HK-2 (cell line): ENCODE measurements around the gene ZKSCAN7.
"Not testable (repeated sequence)": the region's sequence is repeated elsewhere in the genome, so short reads cannot be mapped to it uniquely, and the experiment has no call there.

Experiments
- DNase-seq: peaks from one replicate; pipeline ENCODE4 v3.0.0-alpha.2; 2018; ENCODE audit not compliant: unreplicated experiment

Gene ZKSCAN7

GRCh38 chr3:44554626-44555592 lies at the start of gene ZKSCAN7:
TSS of gene ZKSCAN7 (plus strand) at chr3:44555193. CDS start at chr3:44557048, 1,855 bp downstream.
- DNase-seq = peak; percentile 14

GRCh38 chr3:44506556-44506955 lies 48.4 kb upstream of the ZKSCAN7 start:
- DNase-seq = no peak

- no peak for DNase-seq
Observed at GRCh38 chr3:44506961-44507360, 48.0 kb upstream of the ZKSCAN7 start.

GRCh38 chr3:44509393-44509921 lies 45.5 kb upstream of the ZKSCAN7 start:
- DNase-seq = no peak

- DNase-seq = no peak
Observed at GRCh38 chr3:44510000-44510368, 45.0 kb upstream of the ZKSCAN7 start.

- DNase-seq = no peak
Observed at GRCh38 chr3:44511238-44511566, 43.8 kb upstream of the ZKSCAN7 start.

GRCh38 chr3:44513513-44513912 lies 41.5 kb upstream of the ZKSCAN7 start:
- DNase-seq = no peak

- no peak for DNase-seq
Observed at GRCh38 chr3:44516230-44516629, 38.8 kb upstream of the ZKSCAN7 start.

- DNase-seq = no peak
Observed at GRCh38 chr3:44518782-44519156, 36.2 kb upstream of the ZKSCAN7 start.

GRCh38 chr3:44521721-44522120 lies 33.3 kb upstream of the ZKSCAN7 start:
- DNase-seq = no peak

GRCh38 chr3:44522494-44522933 lies 32.5 kb upstream of the ZKSCAN7 start:
- DNase-seq = no peak

GRCh38 chr3:44525060-44525459 lies 29.9 kb upstream of the ZKSCAN7 start:
- no peak for DNase-seq

GRCh38 chr3:44529927-44530326 lies 25.1 kb upstream of the ZKSCAN7 start:
- DNase-seq = no peak

GRCh38 chr3:44530911-44531310 lies 24.1 kb upstream of the ZKSCAN7 start:
- DNase-seq = no peak

- DNase-seq = not testable (repeated sequence)
Observed at GRCh38 chr3:44534659-44535058, 20.3 kb upstream of the ZKSCAN7 start.

- no peak for DNase-seq
Observed at GRCh38 chr3:44535364-44535763, 19.6 kb upstream of the ZKSCAN7 start.

- DNase-seq = not testable (repeated sequence)
Observed at GRCh38 chr3:44544811-44545210, 10.2 kb upstream of the ZKSCAN7 start.

- no peak for DNase-seq
Observed at GRCh38 chr3:44555723-44556122, 730 bp downstream of the ZKSCAN7 start.

- DNase-seq = no peak
Observed at GRCh38 chr3:44557074-44557473, 2.1 kb downstream of the ZKSCAN7 start.

GRCh38 chr3:44561076-44561475 lies 6.1 kb downstream of the ZKSCAN7 start:
- no peak for DNase-seq

- no peak for DNase-seq
Observed at GRCh38 chr3:44562147-44562546, 7.2 kb downstream of the ZKSCAN7 start.

GRCh38 chr3:44568561-44568960 lies 13.6 kb downstream of the ZKSCAN7 start:
- no peak for DNase-seq

GRCh38 chr3:44571024-44571423 lies 16.0 kb downstream of the ZKSCAN7 start:
- no peak for DNase-seq
